HPDE6-E6E7 (cell line): ENCODE measurements around the gene VASH2.
"Not testable (repeated sequence)": the region's sequence is repeated elsewhere in the genome, so short reads cannot be mapped to it uniquely, and the experiment has no call there.

Source experiments
- DNase-seq: peaks from one replicate; pipeline ENCODE4 v3.0.0; 2011; ENCODE audit warnings: missing footprints; ENCODE audit errors: extremely low spot score

The VASH2 gene

GRCh38 chr1:212957546-212957945, 7.2 kb downstream of the VASH2 start:
- no peak for DNase-seq

GRCh38 chr1:212958175-212958574, 7.8 kb downstream of the VASH2 start:
- DNase-seq: no peak

- DNase-seq: no peak
Observed at GRCh38 chr1:212959266-212960220, 9.2 kb downstream of the VASH2 start.

- DNase-seq: no peak
Observed at GRCh38 chr1:212960932-212961331, 10.6 kb downstream of the VASH2 start.

- no peak for DNase-seq
Observed at GRCh38 chr1:212962509-212962908, 12.2 kb downstream of the VASH2 start.

GRCh38 chr1:212964102-212964501, 13.8 kb downstream of the VASH2 start:
- no peak for DNase-seq

- not testable (repeated sequence) for DNase-seq
Observed at GRCh38 chr1:212964993-212965392, 14.7 kb downstream of the VASH2 start.

GRCh38 chr1:212966616-212967015, 16.3 kb downstream of the VASH2 start:
- no peak for DNase-seq

- DNase-seq: peak; percentile 29
Observed at GRCh38 chr1:212967801-212968200, 17.5 kb downstream of the VASH2 start.

GRCh38 chr1:212968368-212968863, 18.1 kb downstream of the VASH2 start:
- no peak for DNase-seq

- DNase-seq: no peak
Observed at GRCh38 chr1:212970085-212970484, 19.7 kb downstream of the VASH2 start.

- DNase-seq: no peak
Observed at GRCh38 chr1:212971312-212971711, 21.0 kb downstream of the VASH2 start.

- DNase-seq: no peak
Observed at GRCh38 chr1:212973426-212973825, 23.1 kb downstream of the VASH2 start.

- DNase-seq: no peak
Observed at GRCh38 chr1:212973899-212974298, 23.6 kb downstream of the VASH2 start.

- DNase-seq: no peak
Observed at GRCh38 chr1:212974711-212975110, 24.4 kb downstream of the VASH2 start.

- no peak for DNase-seq
Observed at GRCh38 chr1:212975111-212975918, 25.0 kb downstream of the VASH2 start.

GRCh38 chr1:212976586-212976985, 26.2 kb downstream of the VASH2 start:
- no peak for DNase-seq

GRCh38 chr1:212977781-212978645, 27.7 kb downstream of the VASH2 start:
- no peak for DNase-seq

GRCh38 chr1:212979340-212980122, 29.2 kb downstream of the VASH2 start:
- DNase-seq: no peak

GRCh38 chr1:212980123-212980785, 29.9 kb downstream of the VASH2 start:
- no peak for DNase-seq
